CD4-positive, alpha-beta T cell treated with Interleukin-15 for 4 hours (primary cell): ENCODE data around the gene TRIM17.

ENCODE experiments used
- DNase-seq: peaks from one replicate; pipeline ENCODE4 v3.0.0-alpha.2; 2020; ENCODE audit warnings: low spot score

Gene TRIM17

DNA sequence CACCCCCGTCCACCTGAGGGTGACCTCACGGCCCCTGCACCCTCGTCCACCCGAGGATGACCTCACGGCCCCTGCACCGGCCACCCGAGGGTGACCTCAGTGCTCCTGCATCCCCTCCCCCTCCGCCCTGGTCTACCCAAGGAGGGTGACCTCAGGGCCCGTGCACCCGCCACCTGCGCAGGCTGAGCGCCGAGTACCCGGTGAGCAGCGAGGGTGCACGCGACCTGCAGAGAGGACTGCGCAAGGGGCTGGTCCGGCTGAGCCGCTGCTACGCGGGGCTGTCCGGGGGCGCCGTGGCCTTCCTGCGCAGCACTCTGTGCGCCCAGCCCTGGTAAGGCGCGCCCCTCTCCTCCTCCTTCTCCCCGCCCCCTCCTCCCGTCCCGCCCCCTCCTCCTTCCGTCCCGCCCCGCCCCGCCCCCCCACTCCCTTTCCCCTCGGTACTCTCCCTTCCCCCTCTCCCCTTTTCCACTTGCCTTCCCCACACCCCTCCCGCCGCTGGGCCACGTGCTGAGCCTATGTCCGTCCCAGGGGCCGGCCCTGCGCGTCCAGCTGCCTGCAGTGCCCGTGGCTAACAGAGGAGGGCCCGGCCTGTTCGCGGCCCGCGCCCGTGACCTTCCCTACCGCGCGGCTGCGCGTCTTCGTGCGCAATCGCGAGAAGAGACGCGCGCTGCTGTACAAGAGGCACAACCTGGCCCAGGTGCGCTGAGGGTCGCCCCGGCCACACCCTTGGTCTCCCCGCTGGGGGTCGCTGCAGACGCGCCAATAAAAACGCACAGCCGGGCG is 38.4 kb downstream of the TRIM17 start:
- peak; percentile 47 for DNase-seq

DNA sequence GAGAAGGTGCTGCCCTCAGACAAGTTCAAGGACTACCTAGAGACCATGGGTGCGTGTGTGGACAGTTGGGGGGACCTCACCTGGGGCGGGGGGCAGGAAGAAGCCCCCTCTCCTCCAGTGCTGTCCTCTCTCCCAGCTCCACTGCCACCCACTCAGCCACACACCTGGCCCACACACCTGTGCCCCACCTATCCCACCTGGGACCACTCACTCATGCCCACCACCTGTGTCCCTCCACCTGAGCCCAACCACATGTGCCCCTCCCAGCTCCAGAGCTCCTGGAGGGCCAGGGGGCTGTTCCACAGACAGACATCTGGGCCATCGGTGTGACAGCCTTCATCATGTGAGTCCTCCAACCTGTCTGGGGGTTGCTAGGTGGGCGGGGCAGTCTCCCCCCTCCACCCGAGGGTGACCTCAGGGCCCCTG is 39.0 kb downstream of the TRIM17 start:
- DNase-seq = no peak

DNA sequence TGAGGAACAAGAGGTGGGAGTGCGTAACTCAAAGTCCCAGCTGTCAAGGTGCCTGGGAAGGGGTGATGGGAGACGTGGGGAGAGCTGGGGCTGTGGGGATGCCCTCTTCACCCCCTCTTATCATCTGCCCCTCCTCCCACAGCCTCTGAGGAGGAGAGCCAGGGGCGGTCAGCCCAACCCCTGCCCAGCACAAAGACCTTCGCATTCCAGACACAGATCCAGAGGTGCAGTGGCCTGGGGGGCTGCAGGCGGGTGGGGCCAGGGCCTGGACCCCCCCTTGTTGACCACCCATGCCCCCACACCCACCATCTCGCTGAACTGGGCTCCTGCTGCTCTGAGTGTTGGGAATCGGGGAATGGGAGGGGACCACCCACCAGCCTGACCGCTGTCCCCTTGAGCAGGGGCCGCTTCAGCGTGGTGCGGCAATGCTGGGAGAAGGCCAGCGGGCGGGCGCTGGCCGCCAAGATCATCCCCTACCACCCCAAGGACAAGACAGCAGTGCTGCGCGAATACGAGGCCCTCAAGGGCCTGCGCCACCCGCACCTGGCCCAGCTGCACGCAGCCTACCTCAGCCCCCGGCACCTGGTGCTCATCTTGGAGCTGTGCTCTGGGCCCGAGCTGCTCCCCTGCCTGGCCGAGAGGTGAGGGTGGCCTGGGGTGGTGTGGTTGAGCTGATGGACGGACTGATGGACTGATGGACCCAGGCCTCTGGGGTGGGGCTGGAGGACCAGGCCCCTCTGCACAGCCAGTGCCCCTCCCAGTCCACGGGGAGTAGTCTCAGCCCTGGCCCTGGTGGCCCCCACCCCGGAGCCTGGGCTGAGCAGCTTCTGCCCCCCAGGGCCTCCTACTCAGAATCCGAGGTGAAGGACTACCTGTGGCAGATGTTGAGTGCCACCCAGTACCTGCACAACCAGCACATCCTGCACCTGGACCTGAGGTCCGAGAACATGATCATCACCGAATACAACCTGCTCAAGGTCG is 39.7 kb downstream of the TRIM17 start:
- no peak for DNase-seq

DNA sequence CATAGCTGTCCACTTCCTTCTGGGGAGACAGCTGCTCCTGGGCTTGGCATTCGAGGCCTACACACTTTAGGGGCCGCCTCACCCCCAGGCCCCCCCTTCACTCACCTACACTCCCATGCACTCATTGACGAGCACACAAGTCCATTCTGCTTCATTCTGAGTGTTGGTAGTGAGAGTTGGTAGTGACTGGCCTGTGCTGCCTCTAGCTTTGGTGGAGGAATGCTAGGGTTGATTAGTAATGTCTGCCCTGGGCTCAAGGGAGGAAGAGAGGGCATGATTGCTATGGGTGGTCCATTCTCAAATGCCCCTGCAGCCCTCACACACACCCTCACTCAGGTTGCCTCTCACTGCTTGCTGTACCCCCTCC is 40.4 kb downstream of the TRIM17 start:
- DNase-seq = no peak

DNA sequence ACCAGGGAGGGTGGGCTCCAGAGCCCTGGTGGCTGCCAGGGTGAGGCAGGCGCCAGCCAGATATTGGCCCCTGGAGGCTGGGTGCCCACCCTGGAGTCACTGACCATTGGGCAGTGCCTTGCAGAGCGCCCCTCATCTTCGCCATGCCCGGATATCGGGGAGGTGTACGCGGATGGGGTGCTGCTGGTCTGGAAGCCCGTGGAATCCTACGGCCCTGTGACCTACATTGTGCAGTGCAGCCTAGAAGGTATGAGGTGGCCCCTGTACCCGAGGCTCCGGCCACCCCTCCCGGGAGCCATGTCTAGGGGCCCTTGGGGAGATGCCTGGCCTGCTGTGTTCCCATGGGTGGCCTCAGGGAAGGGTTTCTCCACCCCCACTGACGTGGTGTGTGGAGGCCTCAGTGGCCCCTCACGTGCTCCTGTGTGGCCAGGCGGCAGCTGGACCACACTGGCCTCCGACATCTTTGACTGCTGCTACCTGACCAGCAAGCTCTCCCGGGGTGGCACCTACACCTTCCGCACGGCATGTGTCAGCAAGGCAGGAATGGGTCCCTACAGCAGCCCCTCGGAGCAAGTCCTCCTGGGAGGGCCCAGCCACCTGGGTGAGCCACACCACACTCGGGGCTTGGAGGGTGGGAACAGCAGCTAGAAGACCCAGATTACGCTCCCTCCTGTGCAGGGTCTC is 40.9 kb downstream of the TRIM17 start:
- DNase-seq = no peak

DNA sequence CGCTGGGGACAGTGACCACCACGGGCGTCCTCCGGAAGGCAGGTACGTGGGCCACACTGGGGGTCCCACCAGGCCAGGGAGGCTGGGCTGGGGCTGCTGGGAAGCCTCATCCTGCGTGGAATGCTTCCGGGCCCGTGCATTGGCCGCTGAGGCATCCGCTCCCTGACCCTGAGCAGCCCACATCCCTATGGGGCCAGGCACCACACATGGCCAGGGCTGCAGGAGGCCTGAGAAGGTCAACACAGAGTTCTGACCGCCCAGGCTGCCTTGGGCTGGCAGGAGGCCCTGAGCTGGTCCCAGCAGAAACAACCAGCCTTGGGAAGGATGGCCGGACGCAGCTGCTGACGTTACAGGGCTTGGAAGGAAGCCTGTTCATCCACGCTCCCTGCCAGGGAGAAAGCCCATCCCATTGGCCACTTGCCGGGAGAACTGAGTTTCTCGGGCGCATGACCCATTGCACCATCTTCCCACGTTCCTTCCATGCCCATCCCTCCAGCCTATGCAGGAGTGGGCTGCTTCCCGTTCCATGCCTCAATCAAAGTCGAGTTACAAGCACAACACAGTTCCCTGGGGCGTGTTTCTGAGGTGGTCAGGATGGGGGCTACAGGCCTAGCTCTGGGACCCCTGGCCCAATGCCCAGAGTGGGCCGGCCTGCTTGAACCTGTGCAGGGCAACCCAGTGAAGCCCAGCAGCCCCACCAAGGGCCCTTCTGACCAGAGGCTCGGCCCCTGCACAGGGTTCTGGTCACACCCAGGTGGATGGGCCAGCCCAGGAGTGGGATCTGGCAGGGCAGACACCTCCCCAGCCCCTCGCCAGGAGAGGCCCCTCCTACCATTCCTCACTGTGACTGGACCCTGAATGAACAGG is 41.7 kb downstream of the TRIM17 start:
- no peak for DNase-seq

DNA sequence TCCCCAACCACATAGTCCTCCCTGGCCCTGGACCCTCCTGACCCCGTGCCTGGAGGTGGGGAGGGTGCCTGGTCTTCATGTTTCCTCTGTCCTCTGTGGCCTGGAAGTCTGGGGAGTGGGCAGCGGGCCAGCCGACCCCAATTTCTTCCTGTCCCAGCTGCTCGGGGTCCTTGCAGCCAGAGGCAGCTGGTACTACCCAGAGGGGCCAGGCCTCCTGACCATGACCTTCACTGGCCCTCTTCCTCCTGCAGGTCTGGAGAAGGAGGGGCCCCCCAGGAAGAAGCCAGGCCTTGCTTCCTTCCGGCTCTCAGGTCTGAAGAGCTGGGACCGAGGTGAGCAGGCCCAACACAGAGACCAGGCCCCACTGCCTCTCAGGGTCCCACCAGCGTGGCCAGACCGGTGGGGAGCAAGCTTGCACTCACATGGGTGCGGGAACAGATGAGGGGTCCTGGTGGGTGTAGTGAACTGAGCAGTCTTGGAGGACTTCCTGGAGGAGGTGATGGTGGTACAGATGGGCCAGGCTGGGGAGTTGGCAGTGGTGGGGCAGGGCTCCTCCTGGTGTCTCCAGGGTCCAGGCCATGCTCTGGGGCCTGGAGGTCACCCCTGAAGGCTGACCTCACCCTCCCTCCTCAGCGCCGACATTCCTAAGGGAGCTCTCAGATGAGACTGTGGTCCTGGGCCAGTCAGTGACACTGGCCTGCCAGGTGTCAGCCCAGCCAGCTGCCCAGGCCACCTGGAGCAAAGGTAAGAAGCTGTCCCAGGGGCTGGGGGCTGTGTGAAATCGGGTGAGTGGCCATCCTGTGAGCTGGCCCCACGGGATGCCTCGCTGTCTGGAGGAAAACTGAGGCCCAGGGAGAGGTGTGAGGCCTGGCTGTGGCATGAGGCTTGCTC is 42.7 kb downstream of the TRIM17 start:
- DNase-seq = no peak

DNA sequence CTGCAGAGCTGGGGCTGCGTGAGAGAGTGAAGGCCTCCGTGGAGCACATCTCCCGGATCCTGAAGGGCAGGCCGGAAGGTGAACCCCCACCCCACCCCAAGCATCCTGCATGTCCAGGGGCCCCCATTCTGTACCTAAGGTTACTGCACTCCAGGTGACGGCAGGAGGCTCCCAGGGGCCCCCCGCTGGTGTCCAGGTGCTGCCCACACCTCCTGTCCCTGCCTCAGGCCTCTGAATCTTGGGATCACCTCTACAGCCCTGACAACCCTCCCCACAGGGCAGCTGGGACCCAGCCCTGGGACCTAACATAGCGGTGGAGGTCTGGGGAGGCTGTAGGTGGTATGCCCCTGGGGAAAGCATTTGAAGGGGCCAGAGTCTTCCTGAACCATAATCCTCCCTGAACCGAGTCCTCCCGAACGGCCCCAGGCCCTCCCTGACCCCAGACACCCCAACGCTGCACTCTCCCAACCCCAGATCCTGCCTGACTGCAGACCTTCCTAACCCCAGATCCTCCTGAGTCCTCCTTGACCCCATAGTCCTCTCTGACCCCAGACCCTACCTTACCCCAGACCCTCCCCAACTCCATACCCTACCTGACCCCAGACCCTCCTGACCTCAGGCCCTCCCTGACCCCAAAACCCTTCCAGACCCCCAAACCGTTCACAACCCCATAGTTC is 43.5 kb downstream of the TRIM17 start:
- no peak for DNase-seq

DNA sequence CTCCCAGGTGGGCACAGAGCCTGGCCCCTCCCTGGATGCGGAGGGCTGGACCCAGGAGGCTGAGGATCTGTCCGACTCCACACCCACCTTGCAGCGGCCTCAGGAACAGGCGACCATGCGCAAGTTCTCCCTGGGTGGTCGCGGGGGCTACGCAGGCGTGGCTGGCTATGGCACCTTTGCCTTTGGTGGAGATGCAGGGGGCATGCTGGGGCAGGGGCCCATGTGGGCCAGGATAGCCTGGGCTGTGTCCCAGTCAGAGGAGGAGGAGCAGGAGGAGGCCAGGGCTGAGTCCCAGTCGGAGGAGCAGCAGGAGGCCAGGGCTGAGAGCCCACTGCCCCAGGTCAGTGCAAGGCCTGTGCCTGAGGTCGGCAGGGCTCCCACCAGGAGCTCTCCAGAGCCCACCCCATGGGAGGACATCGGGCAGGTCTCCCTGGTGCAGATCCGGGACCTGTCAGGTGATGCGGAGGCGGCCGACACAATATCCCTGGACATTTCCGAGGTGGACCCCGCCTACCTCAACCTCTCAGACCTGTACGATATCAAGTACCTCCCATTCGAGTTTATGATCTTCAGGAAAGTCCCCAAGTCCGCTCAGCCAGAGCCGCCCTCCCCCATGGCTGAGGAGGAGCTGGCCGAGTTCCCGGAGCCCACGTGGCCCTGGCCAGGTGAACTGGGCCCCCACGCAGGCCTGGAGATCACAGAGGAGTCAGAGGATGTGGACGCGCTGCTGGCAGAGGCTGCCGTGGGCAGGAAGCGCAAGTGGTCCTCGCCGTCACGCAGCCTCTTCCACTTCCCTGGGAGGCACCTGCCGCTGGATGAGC is 44.3 kb downstream of the TRIM17 start:
- no peak for DNase-seq

DNA sequence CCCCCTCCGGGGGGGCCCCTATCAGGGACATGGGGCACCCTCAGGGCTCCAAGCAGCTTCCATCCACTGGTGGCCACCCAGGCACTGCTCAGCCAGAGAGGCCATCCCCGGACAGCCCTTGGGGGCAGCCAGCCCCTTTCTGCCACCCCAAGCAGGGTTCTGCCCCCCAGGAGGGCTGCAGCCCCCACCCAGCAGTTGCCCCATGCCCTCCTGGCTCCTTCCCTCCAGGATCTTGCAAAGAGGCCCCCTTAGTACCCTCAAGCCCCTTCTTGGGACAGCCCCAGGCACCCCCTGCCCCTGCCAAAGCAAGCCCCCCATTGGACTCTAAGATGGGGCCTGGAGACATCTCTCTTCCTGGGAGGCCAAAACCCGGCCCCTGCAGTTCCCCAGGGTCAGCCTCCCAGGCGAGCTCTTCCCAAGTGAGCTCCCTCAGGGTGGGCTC is 44.9 kb downstream of the TRIM17 start:
- no peak for DNase-seq

DNA sequence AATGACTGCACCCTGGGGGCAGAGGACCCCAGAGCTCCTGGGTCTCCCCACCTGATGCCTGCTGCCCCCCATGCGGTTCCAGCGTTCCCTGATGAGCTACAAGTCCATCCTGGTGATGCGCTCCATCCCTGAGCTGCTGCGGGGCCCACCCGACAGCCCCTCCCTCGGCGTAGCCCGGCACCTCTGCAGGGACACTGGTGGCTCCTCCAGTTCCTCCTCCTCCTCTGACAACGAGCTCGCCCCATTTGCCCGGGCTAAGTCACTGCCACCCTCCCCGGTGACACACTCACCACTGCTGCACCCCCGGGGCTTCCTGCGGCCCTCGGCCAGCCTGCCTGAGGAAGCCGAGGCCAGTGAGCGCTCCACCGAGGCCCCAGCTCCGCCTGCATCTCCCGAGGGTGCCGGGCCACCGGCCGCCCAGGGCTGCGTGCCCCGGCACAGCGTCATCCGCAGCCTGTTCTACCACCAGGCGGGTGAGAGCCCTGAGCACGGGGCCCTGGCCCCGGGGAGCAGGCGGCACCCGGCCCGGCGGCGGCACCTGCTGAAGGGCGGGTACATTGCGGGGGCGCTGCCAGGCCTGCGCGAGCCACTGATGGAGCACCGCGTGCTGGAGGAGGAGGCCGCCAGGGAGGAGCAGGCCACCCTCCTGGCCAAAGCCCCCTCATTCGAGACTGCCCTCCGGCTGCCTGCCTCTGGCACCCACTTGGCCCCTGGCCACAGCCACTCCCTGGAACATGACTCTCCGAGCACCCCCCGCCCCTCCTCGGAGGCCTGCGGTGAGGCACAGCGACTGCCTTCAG is 45.5 kb downstream of the TRIM17 start:
- no peak for DNase-seq

DNA sequence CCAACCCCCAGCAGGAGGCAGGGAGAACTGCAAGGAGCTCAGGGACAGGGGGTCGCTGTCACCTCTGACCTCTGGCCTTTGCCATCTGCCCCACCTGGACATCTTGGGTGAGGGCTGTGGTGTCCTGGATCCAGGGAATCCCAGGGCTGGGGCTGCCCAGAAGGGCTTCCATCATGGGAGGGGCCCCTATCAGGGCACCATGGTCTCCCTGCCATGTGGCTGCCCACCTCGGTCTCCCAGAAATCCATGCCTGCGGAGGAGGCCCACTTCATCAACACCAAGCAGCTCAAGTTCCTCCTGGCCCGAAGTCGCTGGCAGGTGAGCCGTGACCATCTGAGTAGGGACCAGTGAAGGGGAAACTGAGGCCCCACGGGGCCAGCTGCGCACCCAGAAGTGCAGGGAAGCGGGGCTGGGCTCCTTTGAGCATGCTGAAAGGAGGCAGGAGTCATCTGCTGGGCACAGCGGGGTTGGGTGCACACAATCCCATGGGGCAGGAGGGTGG is 46.2 kb downstream of the TRIM17 start:
- no peak for DNase-seq

DNA sequence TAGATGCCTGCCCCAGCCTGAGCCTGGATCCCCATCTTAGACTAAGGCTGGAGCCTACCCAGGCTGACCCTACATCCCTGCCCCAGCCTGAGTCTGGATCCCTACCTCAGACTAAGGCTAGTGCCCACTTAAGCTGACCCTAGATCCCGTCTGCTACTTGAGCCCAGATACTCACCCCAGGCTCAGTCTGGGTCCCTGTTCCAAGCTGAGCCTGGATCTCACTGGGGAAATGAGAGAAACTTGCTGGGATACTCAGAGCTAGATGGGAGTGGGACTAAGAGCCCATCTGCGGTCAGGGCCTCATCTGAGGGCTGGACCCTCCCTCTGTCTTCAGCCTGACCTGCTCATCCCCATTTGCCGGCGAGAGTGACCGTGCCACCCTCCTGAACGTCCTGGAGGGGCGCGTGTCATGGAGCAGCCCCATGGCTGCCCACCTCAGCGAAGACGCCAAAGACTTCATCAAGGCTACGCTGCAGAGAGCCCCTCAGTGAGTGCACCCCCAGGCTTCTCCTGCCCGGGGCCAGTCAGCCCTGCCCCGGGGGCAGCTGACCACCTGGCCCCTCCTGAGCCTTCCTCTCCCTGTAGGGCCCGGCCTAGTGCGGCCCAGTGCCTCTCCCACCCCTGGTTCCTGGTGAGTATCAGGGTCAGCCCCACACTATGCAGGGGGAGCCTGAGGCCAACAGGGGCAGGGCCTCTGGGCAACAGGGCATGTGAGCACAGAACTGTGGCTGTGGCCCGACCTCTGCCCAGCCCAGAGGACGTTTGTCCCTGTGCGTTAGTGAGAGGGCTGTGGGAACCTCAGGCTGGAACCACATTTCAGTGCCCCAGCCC is 46.8 kb downstream of the TRIM17 start:
- no peak for DNase-seq

DNA sequence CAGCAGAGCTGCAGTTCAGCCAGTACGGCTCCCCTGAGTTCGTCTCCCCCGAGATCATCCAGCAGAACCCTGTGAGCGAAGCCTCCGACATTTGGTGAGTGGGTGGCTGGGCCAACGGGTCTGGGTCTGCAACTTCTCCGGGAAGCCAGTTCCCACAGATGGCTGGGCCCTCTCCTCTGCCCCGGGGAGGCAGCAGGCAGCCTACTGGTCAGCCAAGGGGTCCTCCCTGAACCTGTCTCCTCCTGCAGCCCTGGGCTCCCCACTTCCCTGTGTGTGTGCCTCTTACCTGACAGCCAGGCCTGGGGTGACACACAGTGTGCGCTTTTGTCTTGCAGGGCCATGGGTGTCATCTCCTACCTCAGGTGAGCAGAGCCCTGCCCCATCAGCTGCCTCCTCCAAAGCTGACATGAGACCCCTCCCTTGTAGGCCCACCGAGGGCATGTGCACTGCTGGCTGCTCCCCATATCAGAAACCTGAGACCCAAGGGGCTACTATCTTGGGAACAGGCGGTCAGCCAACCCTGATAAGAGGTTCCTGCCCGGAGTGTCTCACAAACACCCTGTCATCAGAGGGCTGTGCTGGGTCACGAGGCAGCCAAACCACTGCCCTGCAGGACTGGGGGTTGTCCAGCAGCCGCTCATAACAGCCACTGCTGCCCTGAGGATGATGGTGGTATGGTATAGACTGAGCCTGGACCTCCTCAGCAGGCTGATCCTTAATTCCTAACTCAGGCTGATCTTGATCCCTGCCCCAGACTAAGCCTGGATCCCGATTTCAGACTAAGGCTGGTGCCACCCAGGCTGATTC is 47.7 kb downstream of the TRIM17 start:
- DNase-seq = no peak

DNA sequence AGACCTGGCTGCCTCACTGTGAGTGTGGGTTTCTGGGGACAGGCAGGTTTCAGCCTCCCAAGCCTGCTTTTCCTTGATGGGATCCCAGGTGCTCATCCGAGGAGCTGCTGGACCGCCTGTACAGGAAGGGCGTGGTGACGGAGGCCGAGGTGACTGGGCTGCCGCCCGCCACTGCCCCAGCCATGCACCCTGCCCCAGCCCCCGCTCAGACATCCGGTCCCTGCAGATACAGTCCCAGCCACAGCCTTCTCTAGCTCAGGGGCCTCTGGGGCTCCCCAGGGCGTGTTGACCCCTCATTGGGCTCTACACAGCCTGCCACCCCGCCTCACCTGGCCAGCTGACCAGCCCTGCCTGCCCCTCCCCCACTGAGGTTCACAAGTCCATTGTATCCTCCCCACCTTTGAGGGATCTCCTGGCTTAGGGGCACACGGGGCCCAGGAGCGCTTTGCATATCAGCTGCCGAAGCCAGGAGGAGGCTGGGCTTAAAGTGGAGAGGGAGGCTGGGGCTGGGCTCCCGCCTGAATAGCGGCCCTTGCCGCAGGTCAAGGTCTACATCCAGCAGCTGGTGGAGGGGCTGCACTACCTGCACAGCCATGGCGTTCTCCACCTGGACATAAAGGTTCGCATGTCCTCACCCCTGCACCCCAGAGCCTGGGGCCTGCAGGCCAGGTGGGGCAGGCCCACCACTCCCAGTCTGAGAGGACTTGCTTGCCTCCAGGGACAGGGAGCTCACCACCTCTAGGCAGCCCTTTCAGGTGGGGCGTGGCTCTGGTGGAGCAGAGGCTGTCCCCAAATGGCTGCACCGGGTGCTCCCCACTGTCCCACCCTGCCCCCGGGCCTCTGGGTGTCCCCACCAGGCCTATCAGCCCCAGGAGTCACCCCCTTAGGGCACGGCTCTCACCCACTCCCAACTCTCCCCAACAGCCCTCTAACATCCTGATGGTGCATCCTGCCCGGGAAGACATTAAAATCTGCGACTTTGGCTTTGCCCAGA is 48.6 kb downstream of the TRIM17 start:
- no peak for DNase-seq
